ENCODE results near the gene SMIM13.

The SMIM13 gene

GRCh38 chr6:11120271-11121005 is 26.8 kb downstream of the SMIM13 start:
- DNase-seq (ENCODE audit: low read depth in 1 of 2, low spot score in 1 of 2), result no peak

DNA sequence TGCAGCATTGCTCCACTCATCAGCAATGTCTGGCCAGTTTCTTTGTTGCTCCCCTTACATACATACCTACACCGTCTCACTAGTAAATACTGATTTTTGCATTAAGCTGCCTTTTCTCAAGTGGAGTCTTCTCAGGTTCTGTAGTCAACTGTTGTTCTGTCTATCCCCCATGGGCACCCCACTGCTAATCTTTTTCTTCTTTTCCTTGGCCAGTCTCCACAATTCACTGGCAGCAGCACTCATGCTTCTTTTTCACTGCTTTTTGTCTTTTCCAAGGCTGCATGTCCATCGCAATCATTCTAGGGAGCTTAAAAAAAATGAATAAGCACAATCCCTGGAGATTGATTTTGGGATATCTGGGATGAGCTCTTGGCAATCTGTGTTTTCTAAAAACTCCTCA is 28.2 kb downstream of the SMIM13 start:
- DNase-seq (ENCODE audit: low read depth in 1 of 2, low spot score in 1 of 2), result no peak

DNA sequence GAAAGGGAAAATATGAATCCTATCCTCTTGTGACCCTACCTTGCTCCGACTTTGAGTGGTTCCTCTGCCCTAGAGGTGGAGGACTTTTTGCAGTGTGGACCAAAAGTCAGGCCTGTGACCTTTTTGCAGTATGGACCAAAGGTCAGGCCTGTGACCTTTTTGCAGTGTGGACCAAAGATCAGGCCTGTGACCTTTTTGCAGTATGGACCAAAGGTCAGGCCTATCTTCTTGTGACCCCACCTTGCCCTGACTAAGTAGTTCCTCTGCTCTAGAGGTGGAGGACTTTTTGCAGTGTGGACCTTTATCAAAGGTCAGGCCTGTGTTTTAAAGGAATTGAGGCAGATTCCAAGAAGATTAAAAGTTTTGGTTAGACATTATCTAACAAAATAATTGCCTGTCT is 28.7 kb downstream of the SMIM13 start:
- DNase-seq (ENCODE audit: low read depth in 1 of 2, low spot score in 1 of 2), result no peak

DNA sequence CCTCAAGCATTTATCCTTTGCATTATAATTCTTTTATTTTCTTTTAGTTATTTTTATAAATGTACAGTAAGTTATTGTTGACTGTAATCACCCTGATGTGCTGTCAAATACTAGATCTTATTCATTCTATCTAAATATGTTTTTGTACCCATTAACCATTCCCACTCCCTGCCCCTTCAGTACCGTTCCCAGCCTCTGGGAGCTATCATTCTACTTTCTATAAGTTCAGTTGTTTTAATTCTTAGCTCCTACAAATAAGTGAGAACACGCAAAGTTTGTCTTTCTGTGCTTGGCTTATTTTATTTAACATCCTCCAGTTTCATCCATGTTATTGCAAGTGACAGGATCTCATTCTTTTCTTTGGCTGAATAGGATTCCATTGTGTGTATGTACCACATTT is 30.3 kb downstream of the SMIM13 start:
- DNase-seq (ENCODE audit: low read depth in 1 of 2, low spot score in 1 of 2), result no peak

GRCh38 chr6:11126876-11127275 is 33.2 kb downstream of the SMIM13 start:
- DNase-seq (ENCODE audit: low read depth in 1 of 2, low spot score in 1 of 2), result no peak

GRCh38 chr6:11128608-11129007 is 35.0 kb downstream of the SMIM13 start:
- DNase-seq (ENCODE audit: low read depth in 1 of 2, low spot score in 1 of 2), result no peak

DNA sequence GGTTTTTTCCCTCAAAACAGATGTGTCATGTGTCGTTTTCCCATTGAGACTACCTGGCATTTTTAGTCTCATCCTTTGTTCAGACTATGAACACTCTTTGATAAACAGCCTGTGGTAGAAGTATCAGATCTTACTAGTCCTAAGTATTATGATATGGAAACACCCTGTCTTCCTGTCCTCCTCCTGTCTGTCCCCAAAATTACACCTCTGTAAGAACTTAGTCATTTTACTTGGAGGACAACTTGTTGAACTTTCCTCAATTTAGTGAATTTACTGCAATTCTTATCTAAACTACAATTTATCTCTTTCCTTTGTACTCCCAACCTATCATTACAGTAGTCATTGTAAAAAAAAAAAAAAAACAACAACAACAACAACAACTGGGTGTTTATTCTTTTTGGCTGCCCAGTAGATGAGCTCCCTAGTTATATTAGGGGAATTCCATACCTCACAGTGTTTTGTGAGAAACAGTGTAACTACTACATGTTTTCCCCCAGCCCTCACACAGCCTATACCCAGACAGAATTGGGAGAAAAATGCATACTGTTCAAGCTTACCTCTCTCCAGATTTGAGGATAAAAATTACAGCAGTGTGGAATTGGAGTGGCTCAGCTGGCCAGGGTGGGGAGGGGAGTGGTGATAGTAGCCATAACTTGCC is 36.4 kb downstream of the SMIM13 start:
- DNase-seq (ENCODE audit: low read depth in 1 of 2, low spot score in 1 of 2), result no peak

DNA sequence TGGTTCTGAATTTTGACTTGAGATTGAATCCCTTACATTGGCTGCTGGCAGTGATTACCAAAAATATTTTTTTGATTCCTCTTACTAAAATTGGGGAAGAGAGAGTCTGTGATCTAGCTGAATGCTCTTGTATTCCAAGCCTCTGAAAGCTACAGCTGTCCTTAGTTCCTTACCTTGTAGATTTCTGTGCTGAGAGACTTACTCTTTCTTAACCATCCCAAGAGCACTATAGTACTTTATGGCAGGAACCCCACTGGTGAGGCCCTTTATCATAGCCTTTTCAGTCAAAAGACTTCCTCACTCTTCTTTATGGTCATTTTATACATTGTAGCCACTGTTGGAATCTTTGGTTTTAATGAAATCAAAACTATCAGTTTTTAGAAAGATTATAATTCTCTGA is 37.0 kb downstream of the SMIM13 start:
- no peak for DNase-seq (ENCODE audit: low read depth in 1 of 2, low spot score in 1 of 2)

DNA sequence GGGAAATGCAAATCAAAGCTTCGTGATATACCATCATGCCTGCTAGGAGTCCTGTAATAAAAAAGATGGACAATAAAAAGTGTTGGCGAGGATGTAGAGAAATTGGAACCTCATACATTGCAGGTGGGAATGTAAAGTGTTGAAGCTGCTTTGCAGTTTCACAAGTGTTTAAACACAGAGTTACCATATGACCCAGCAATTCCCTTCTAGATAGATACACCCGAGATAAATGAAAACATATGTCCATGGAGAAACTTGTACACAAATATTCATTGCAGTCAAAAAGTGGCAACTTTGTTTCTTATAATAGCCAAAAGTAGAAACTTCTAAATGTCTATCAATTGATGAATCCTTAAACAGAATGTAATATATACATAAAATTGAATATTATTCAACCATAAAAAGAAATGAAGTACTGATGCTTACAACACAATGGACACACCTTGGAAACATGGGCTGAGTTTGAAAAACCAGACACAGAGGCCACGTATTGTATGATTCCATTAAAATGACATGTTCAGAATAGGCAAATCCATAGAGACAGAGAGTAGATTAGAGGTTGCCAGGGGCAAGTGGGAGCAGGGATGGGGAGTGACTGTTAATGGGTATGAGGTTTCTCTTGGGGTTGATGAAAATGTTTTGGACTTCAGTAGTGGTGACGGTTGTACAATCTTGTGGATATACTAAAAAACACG is 38.7 kb downstream of the SMIM13 start:
- no peak for DNase-seq (ENCODE audit: low read depth in 1 of 2, low spot score in 1 of 2)

GRCh38 chr6:11133281-11133680 is 39.6 kb downstream of the SMIM13 start:
- DNase-seq (ENCODE audit: low read depth in 1 of 2, low spot score in 1 of 2), result no peak

GRCh38 chr6:11136809-11137208 is 43.2 kb downstream of the SMIM13 start:
- no peak for DNase-seq (ENCODE audit: low read depth in 1 of 2, low spot score in 1 of 2)

GRCh38 chr6:11139051-11139960 is 45.7 kb downstream of the SMIM13 start:
- no peak for DNase-seq (ENCODE audit: low read depth in 1 of 2, low spot score in 1 of 2)

- DNase-seq (ENCODE audit: low read depth in 1 of 2, low spot score in 1 of 2), result no peak
Measured at GRCh38 chr6:11140056-11140455, 46.4 kb downstream of the SMIM13 start.

- DNase-seq (ENCODE audit: low read depth in 1 of 2, low spot score in 1 of 2), result no peak
Measured at GRCh38 chr6:11141295-11141694, 47.7 kb downstream of the SMIM13 start.

DNA sequence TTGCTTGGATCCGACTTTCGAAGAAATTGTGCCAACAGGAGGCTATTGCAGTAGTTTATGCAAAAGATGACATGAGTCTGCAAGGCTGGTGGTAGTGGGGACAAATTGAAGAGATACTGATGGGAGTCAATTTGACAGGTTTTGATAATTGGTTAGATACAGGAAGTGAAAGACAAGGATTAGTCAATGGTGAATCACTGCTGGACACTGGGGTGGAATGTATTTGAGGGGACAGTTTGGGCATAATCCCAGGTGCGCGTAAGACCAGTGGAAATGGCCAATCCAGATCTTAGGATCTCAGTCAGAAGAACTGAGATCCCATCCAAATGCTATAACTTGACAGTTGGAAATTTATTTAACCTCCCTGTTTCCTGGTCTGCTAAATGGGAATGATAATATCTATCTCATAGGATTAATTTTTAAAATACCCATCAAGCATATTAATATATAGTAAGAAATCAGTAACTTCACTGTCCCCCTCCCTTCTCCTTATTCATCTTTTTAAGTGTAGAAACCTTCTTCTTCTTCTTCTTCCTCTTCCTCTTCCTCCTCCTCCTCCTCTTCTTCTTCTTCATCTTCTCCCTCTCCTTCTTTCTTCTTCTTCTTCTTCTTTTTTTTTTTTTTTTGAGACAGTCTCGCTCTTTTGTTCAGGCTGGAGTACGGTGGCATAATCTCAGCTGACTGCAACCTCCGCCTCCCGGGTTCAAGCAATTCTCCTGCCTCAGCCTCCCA is 48.8 kb downstream of the SMIM13 start:
- DNase-seq (ENCODE audit: low read depth in 1 of 2, low spot score in 1 of 2), result no peak

- no peak for DNase-seq (ENCODE audit: low read depth in 1 of 2, low spot score in 1 of 2)
Measured at GRCh38 chr6:11143394-11144371, 50.0 kb downstream of the SMIM13 start.

DNA sequence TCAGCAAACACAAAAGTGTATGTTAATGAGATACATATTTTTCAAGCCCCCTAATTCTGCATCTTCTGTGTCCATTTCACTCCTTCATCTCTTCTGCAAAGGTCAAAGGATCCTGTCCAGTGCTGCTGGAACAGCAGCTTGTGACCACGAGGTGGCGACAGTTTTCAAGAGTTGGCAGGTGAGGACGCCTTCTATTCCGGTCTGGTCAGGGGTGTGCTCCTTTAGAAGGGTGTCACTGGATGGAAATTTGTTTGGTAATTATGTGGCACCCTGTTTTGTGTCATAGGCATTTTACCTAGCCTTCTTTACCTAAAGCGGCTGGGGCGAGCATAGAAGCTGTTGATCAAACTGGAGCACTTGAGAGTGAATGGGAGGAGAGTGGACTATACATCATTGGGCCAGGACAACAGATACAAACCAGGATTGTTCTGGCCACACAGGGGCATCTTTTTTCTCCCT is 50.8 kb downstream of the SMIM13 start:
- DNase-seq (ENCODE audit: low read depth in 1 of 2, low spot score in 1 of 2), result peak; percentile 31 to 55

DNA sequence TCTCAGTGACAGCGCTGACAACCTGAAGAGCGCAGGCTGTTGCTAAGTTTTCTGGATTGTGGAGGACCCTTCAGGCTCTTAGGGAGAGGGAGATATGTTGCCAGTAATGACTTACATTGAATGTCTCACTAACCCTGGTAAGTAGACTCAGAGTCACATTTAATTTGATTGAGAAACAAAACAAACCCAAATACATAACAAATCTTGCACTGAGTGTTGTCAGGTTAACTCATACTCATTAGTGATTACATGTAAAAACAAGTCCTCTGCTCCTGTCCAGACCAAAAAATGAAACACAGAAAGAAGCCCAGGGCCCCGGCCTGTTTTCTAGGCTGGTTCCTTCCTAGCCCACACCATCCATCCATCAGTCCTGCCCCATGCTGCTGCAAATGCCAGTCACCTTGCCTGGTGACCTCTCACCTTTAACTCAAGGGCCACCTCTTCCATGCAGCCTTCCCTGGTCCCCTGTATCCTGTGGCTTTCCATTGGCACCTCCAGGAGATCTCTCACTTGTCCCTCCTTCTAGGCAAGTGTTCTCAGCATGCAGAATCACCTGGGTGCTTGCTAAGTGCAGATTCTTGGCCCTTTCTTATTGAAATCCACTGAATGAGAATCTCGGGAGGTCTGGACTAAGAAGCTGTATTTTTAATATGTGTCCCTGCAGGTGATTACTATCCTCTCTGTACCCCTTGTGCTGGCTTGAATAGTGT is 52.6 kb downstream of the SMIM13 start:
- DNase-seq (ENCODE audit: low read depth in 1 of 2, low spot score in 1 of 2), result no peak

DNA sequence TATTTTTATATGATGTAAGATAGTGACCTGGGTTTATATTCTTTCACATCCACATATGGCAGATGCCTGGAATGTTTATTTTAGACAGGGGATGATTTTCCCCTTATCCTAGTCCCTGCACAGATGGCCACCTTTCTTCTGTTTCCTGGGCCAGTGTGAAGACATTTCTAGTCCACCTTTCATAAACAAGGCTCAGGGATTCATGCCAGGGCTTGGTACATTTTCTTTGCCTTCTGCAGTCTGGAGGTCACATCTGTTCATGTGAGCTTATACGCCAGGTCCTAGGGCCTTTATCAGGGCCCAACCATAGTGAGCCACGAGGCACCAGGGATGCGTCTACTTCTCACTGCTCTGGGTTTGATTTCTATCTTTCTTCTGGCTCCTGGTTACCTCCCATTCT is 55.9 kb downstream of the SMIM13 start:
- no peak for DNase-seq (ENCODE audit: low read depth in 1 of 2, low spot score in 1 of 2)

Data from stimulated activated CD4-positive, alpha-beta T cell treated with anti-CD3 and anti-CD28 coated beads, Interleukin-15, amount 100 ng/mL, for 1 hour (primary cell).